Measurements from ENCODE around the gene CA6.
"Not testable (repeated sequence)": the region's sequence is repeated elsewhere in the genome, so short reads cannot be mapped to it uniquely, and the experiment has no call there.

CA6 gene

GRCh38 chr1:8915446-8915845, 30.2 kb upstream of the CA6 start:
- no peak overlapping the region for H2AFZ ChIP-seq
- H3K4me3 ChIP-seq (ENCODE audit: low read depth, low read length) = no peak overlapping the region
- H3K79me2 ChIP-seq = no peaks in the 10 kb centered on the region
- no peak overlapping the region for H3K9ac ChIP-seq
- H3K4me1 ChIP-seq = peaks cover 3% of the 10 kb centered on the region
- no peaks in the 10 kb centered on the region for H3K27me3 ChIP-seq (ENCODE audit: control insufficient read depth, insufficient read depth, low read length)
- no peak for TF ChIP-seq CTCF (IDR thresholded peaks at IDR 0.05)
- H3K27ac ChIP-seq = no peak overlapping the region
- H3K4me2 ChIP-seq (ENCODE audit: low read length) = peak overlapping the region; percentile 28
- no peaks in the 10 kb centered on the region for H3K9me3 ChIP-seq (ENCODE audit: control insufficient read depth, low read length)
- H3K36me3 ChIP-seq (ENCODE audit: control insufficient read depth, insufficient read depth, low read length) = no peaks in the 10 kb centered on the region

GRCh38 chr1:8917536-8917935, 28.1 kb upstream of the CA6 start:
- not testable (repeated sequence) for H3K4me2 ChIP-seq (ENCODE audit: low read length); H3K79me2 ChIP-seq; H3K9me3 ChIP-seq (ENCODE audit: control insufficient read depth, low read length); H3K9ac ChIP-seq; H3K27ac ChIP-seq; H3K4me1 ChIP-seq; H3K36me3 ChIP-seq (ENCODE audit: control insufficient read depth, insufficient read depth, low read length); H3K27me3 ChIP-seq (ENCODE audit: control insufficient read depth, insufficient read depth, low read length); H3K4me3 ChIP-seq (ENCODE audit: low read depth, low read length); H2AFZ ChIP-seq

- no peak overlapping the region for H3K4me3 ChIP-seq (ENCODE audit: low read depth, low read length)
- H3K4me2 ChIP-seq (ENCODE audit: low read length) = no peak overlapping the region
- no peaks in the 10 kb centered on the region for H3K79me2 ChIP-seq
- no peaks in the 10 kb centered on the region for H3K9me3 ChIP-seq (ENCODE audit: control insufficient read depth, low read length)
- H3K27ac ChIP-seq = no peak overlapping the region
- no peaks in the 10 kb centered on the region for H3K4me1 ChIP-seq
- H3K27me3 ChIP-seq (ENCODE audit: control insufficient read depth, insufficient read depth, low read length) = no peaks in the 10 kb centered on the region
- no peak for TF ChIP-seq CTCF (IDR thresholded peaks at IDR 0.05)
- H3K36me3 ChIP-seq (ENCODE audit: control insufficient read depth, insufficient read depth, low read length) = no peaks in the 10 kb centered on the region
- H2AFZ ChIP-seq = no peak overlapping the region
- no peak overlapping the region for H3K9ac ChIP-seq
These were observed 22.7 kb upstream of the CA6 start for GRCh38 chr1:8922962-8923361.

GRCh38 chr1:8925406-8925805, 20.3 kb upstream of the CA6 start:
- no peaks in the 10 kb centered on the region for H3K9me3 ChIP-seq (ENCODE audit: control insufficient read depth, low read length)
- H3K4me2 ChIP-seq (ENCODE audit: low read length) = no peak overlapping the region
- TF ChIP-seq CTCF (IDR thresholded peaks at IDR 0.05) = no peak
- no peak overlapping the region for H3K27ac ChIP-seq
- H3K79me2 ChIP-seq = no peaks in the 10 kb centered on the region
- H3K27me3 ChIP-seq (ENCODE audit: control insufficient read depth, insufficient read depth, low read length) = no peaks in the 10 kb centered on the region
- H3K4me3 ChIP-seq (ENCODE audit: low read depth, low read length) = no peak overlapping the region
- H3K4me1 ChIP-seq = no peaks in the 10 kb centered on the region
- H3K36me3 ChIP-seq (ENCODE audit: control insufficient read depth, insufficient read depth, low read length) = no peaks in the 10 kb centered on the region
- H2AFZ ChIP-seq = no peak overlapping the region
- H3K9ac ChIP-seq = no peak overlapping the region

GRCh38 chr1:8925960-8926359, 19.7 kb upstream of the CA6 start:
- no peak overlapping the region for H3K27ac ChIP-seq
- no peaks in the 10 kb centered on the region for H3K9me3 ChIP-seq (ENCODE audit: control insufficient read depth, low read length)
- H2AFZ ChIP-seq = no peak overlapping the region
- H3K4me2 ChIP-seq (ENCODE audit: low read length) = no peak overlapping the region
- no peaks in the 10 kb centered on the region for H3K4me1 ChIP-seq
- no peaks in the 10 kb centered on the region for H3K36me3 ChIP-seq (ENCODE audit: control insufficient read depth, insufficient read depth, low read length)
- no peak for TF ChIP-seq CTCF (IDR thresholded peaks at IDR 0.05)
- no peaks in the 10 kb centered on the region for H3K79me2 ChIP-seq
- H3K27me3 ChIP-seq (ENCODE audit: control insufficient read depth, insufficient read depth, low read length) = no peaks in the 10 kb centered on the region
- no peak overlapping the region for H3K9ac ChIP-seq
- no peak overlapping the region for H3K4me3 ChIP-seq (ENCODE audit: low read depth, low read length)

All from parathyroid adenoma (tissue), 2 donors.